ENCODE measurements around the gene PWWP2B. TPM values are rescaled to one million over a fixed set of nuclear protein-coding genes. Genes with fewer than 3 reads are reported as not detected.
"Not testable (repeated sequence)": the region's sequence is repeated elsewhere in the genome, so short reads cannot be mapped to it uniquely, and the experiment has no call there.

Gene PWWP2B
- total and polyA plus RNA-seq, 2 donors (not counting 3 experiments of a cell fraction or from before 2014, with no cell fraction given), result 4.6 to 11.8 TPM

DNA sequence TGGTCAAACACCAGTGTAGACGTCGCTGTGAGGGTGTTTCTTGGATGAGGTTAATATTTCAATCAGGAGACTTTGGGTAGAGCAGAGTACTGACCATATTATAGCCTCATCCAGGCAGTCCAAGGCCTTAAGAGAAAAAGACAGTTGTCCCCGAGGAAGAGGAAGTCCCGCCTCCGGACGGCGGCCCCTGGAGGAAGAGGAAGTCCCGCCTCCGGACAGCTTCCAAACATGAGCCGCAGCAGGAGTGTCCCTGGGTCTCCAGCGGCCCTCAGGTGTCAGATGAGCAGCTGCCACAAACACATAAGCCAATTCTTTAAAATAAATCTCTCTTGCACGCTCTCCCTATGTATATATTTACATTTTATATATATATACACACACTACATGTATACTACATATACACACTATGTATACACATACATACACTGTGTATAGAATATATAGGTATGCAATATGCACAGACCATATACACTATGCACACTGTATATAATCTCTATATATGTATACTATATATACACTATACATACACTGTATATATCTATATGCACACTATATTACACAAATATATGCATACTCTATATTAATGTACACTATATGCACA lies 37.5 kb downstream of the PWWP2B start:
- dilution Hi-C loops (cut with MboI; ENCODE audit: extremely low pct_ligation_motif_present, low sequenced_read_pairs), result no loop called here
- no peak for FAIRE-seq

GRCh38 chr10:132435320-132435719 lies 38.3 kb downstream of the PWWP2B start:
- H3K79me2 ChIP-seq (ENCODE audit: control insufficient read depth, insufficient read depth, low read length); DNase-seq (ENCODE audit: low read depth, low spot score); dilution Hi-C loops (cut with MboI; ENCODE audit: extremely low pct_ligation_motif_present, low sequenced_read_pairs); H3K9me1 ChIP-seq (replicated peaks; ENCODE audit: control insufficient read depth, extremely low read depth, insufficient read depth, low read length); BruUV-seq (replicated peaks); CTCF ChIA-PET; H3K36me3 ChIP-seq (ENCODE audit: control insufficient read depth in 2 of 2, extremely low read depth in 1 of 2, insufficient read depth in 2 of 2, low read length in 2 of 2); H3K9ac ChIP-seq (replicated peaks; ENCODE audit: extremely low read depth, insufficient read depth, low read length); POLR2A ChIA-PET; H3K27ac ChIP-seq (ENCODE audit: insufficient read depth, low read depth, low read length); H3K4me3 ChIP-seq (replicated peaks in 1 of 3; ENCODE audit: insufficient read depth in 1 of 3, low read depth in 1 of 3, low read length in 3 of 3); H2AFZ ChIP-seq (ENCODE audit: low read depth, low read length); intact Hi-C loops (cut with micrococcal nuclease); H3K4me2 ChIP-seq (ENCODE audit: insufficient read depth, low read length); H3K4me1 ChIP-seq (ENCODE audit: control insufficient read depth, extremely low read depth, insufficient read depth, low read length); H4K20me1 ChIP-seq (replicated peaks; ENCODE audit: control insufficient read depth, extremely low read depth, insufficient read depth, low read length); H3K27me3 ChIP-seq (ENCODE audit: control insufficient read depth in 2 of 2, insufficient read depth in 2 of 2, low read length in 2 of 2); H3K9me3 ChIP-seq (replicated peaks; ENCODE audit: control insufficient read depth, insufficient read depth, low read length): not testable (repeated sequence)
- FAIRE-seq, result peak; percentile 18

More for the DNA sequence above, 37.5 kb downstream of the PWWP2B start:
- Histone ChIP-seq H2AFZ (ENCODE audit: low read depth, low read length) (peak overlapping the region; percentile 95), H3K9me1 (replicated peaks; ENCODE audit: control insufficient read depth, extremely low read depth, insufficient read depth, low read length) (no peaks in the 10 kb centered on the region), H3K4me3 (replicated peaks in 1 of 3; ENCODE audit: insufficient read depth in 1 of 3, low read depth in 1 of 3, low read length in 3 of 3) (no peak overlapping the region), H3K27me3 (ENCODE audit: control insufficient read depth in 2 of 2, insufficient read depth in 2 of 2, low read length in 2 of 2) (no peaks in the 10 kb centered on the region), H3K4me1 (ENCODE audit: control insufficient read depth, extremely low read depth, insufficient read depth, low read length) (peaks cover 2% of the 10 kb centered on the region), H3K9ac (replicated peaks; ENCODE audit: extremely low read depth, insufficient read depth, low read length) (no peak overlapping the region), H3K9me3 (replicated peaks; ENCODE audit: control insufficient read depth, insufficient read depth, low read length) (no peaks in the 10 kb centered on the region), H3K4me2 (ENCODE audit: insufficient read depth, low read length) (no peak overlapping the region), H4K20me1 (replicated peaks; ENCODE audit: control insufficient read depth, extremely low read depth, insufficient read depth, low read length) (no peaks in the 10 kb centered on the region), H3K36me3 (ENCODE audit: control insufficient read depth in 2 of 2, extremely low read depth in 1 of 2, insufficient read depth in 2 of 2, low read length in 2 of 2) (no peaks in the 10 kb centered on the region), H3K79me2 (ENCODE audit: control insufficient read depth, insufficient read depth, low read length) (no peaks in the 10 kb centered on the region), H3K27ac (ENCODE audit: insufficient read depth, low read depth, low read length) (no peak overlapping the region)
- CTCF ChIA-PET, result no interaction called here
- no TSS peak for BruUV-seq (replicated peaks)
- DNase-seq (ENCODE audit: low read depth, low spot score), result peak; percentile 22
- POLR2A ChIA-PET, result no interaction called here
- intact Hi-C loops (cut with micrococcal nuclease), result no loop called here
- no peak for TF ChIP-seq JUN (IDR thresholded peaks at IDR 0.05; ENCODE audit: borderline replicate concordance, insufficient read depth, insufficient read length, low read depth)
- TF ChIP-seq GATA2 (IDR thresholded peaks at IDR 0.05; ENCODE audit: insufficient read depth, insufficient read length, low read depth, low read length), result no peak
- no peak for TF ChIP-seq POLR2AphosphoS5 (IDR thresholded peaks at IDR 0.05; ENCODE audit: insufficient read depth, low read depth, low read length)
- no peak for TF ChIP-seq POLR2A (IDR thresholded peaks at IDR 0.05; ENCODE audit: low read depth, low read length)
- TF ChIP-seq MAX (IDR thresholded peaks at IDR 0.05; ENCODE audit: insufficient read depth, insufficient read length), result no peak
- no peak for TF ChIP-seq MYC (IDR thresholded peaks at IDR 0.05; ENCODE audit: low read depth, low read length)
- TF ChIP-seq, protein P1, sequence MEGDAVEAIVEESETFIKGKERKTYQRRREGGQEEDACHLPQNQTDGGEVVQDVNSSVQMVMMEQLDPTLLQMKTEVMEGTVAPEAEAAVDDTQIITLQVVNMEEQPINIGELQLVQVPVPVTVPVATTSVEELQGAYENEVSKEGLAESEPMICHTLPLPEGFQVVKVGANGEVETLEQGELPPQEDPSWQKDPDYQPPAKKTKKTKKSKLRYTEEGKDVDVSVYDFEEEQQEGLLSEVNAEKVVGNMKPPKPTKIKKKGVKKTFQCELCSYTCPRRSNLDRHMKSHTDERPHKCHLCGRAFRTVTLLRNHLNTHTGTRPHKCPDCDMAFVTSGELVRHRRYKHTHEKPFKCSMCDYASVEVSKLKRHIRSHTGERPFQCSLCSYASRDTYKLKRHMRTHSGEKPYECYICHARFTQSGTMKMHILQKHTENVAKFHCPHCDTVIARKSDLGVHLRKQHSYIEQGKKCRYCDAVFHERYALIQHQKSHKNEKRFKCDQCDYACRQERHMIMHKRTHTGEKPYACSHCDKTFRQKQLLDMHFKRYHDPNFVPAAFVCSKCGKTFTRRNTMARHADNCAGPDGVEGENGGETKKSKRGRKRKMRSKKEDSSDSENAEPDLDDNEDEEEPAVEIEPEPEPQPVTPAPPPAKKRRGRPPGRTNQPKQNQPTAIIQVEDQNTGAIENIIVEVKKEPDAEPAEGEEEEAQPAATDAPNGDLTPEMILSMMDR (IDR thresholded peaks at IDR 0.05; ENCODE audit: extremely low read depth in 1 of 2, insufficient read depth in 1 of 2, low read depth in 1 of 2, low read length in 2 of 2), result no peak
- TF ChIP-seq FOS (IDR thresholded peaks at IDR 0.05; ENCODE audit: borderline replicate concordance, insufficient read depth, low read length), result no peak

GRCh38 chr10:132436096-132436495 lies 39.1 kb downstream of the PWWP2B start:
- dilution Hi-C loops (cut with MboI; ENCODE audit: extremely low pct_ligation_motif_present, low sequenced_read_pairs); CTCF ChIA-PET; H4K20me1 ChIP-seq (replicated peaks; ENCODE audit: control insufficient read depth, extremely low read depth, insufficient read depth, low read length); H3K36me3 ChIP-seq (ENCODE audit: control insufficient read depth in 2 of 2, extremely low read depth in 1 of 2, insufficient read depth in 2 of 2, low read length in 2 of 2); FAIRE-seq; H3K4me1 ChIP-seq (ENCODE audit: control insufficient read depth, extremely low read depth, insufficient read depth, low read length); H3K9me3 ChIP-seq (replicated peaks; ENCODE audit: control insufficient read depth, insufficient read depth, low read length); H3K4me2 ChIP-seq (ENCODE audit: insufficient read depth, low read length); H2AFZ ChIP-seq (ENCODE audit: low read depth, low read length); H3K9me1 ChIP-seq (replicated peaks; ENCODE audit: control insufficient read depth, extremely low read depth, insufficient read depth, low read length); BruUV-seq (replicated peaks); DNase-seq (ENCODE audit: low read depth, low spot score); H3K27ac ChIP-seq (ENCODE audit: insufficient read depth, low read depth, low read length); POLR2A ChIA-PET; H3K27me3 ChIP-seq (ENCODE audit: control insufficient read depth in 2 of 2, insufficient read depth in 2 of 2, low read length in 2 of 2); H3K9ac ChIP-seq (replicated peaks; ENCODE audit: extremely low read depth, insufficient read depth, low read length); intact Hi-C loops (cut with micrococcal nuclease); H3K4me3 ChIP-seq (replicated peaks in 1 of 3; ENCODE audit: insufficient read depth in 1 of 3, low read depth in 1 of 3, low read length in 3 of 3); H3K79me2 ChIP-seq (ENCODE audit: control insufficient read depth, insufficient read depth, low read length): not testable (repeated sequence)
